A549 (cell line): Measurements from ENCODE around the gene FAM163B. TPM values are rescaled to one million over a fixed set of nuclear protein-coding genes. Genes with fewer than 3 reads are reported as not detected.
A peak's percentile ranks its signal among the peaks of the same experiment; 100 is the strongest.

Experiments
- ATAC-seq, 2 experiments: fragments of 200-7000 bp in 1 of 2; fragments of >200 bp in 1 of 2; cut with Nextera tagmentation in 1 of 2; cut with Tn5 transposase in 1 of 2; 3 replicates each; pipeline versions ENCODE4 v1.8.0 to v1.9.1; 2018 to 2020; ENCODE audit warnings: mild to moderate bottlenecking in 1 of 2, moderate library complexity in 1 of 2
- CTCF ChIA-PET: fragments of 300-600 bp; sonication (Branson Sonifier 250); formaldehyde crosslinking; extraction: SDS; loops from one replicate; lab custom pipeline; 2021; ENCODE audit warnings: antibody characterized with exemption, inconsistent platforms; lab: Yijun Ruan, JAX
- POLR2A ChIA-PET: fragments of 350-600 bp; formaldehyde crosslinking; extraction: SDS; loops from one replicate; lab custom pipeline; 2021; ENCODE audit warnings: antibody characterized with exemption, inconsistent platforms; lab: Yijun Ruan, JAX
- DNase-seq, 2 experiments: peaks; one replicate each; pipeline versions ENCODE4 v3.0.0 to v3.0.0-alpha.2; 2011 to 2016; ENCODE audit warnings: low read depth in 1 of 2, low spot score in 1 of 2
- FAIRE-seq: peaks from 2 replicates; lab custom pipeline; 2011; peaks lifted over from hg19 to GRCh38; lab: Jason Lieb, UNC
- H3K27ac ChIP-seq, 2 experiments: fragments of >200 bp; sonication (Bioruptor Twin); formaldehyde crosslinking; 3 replicates each; pipeline ENCODE4 v1.5.1; 2016 to 2017
- H3K4me1 ChIP-seq: fragments of >200 bp; sonication (Bioruptor Twin); formaldehyde crosslinking; 3 replicates; pipeline ENCODE4 v1.6.1; 2016
- H3K4me2 ChIP-seq: fragments of >200 bp; sonication (Bioruptor Twin); formaldehyde crosslinking; 3 replicates; pipeline ENCODE4 v1.6.1; 2016
- H3K4me3 ChIP-seq: fragments of >200 bp; sonication (Bioruptor Twin); formaldehyde crosslinking; 3 replicates; pipeline ENCODE4 v1.5.1; 2016
- H3K9me3 ChIP-seq: fragments of >200 bp; sonication (Bioruptor Twin); formaldehyde crosslinking; 3 replicates; pipeline ENCODE4 v1.6.1; 2016
- BHLHE40 ChIP-seq: IDR thresholded peaks from 2 replicates; pipeline ENCODE4 v1.6.1; 2012; ENCODE audit warnings: low read depth, low read length, inconsistent platforms
- CHD2 ChIP-seq: fragments of 150-350 bp; IDR thresholded peaks from 2 replicates; pipeline ENCODE4 v1.6.1; 2014; ENCODE audit warnings: low read length; ENCODE audit not compliant: partially characterized antibody
- E2F6 ChIP-seq: IDR thresholded peaks from 2 replicates; pipeline ENCODE4 v1.6.1; 2012; ENCODE audit warnings: low read depth, borderline replicate concordance
- EHF ChIP-seq: fragments of 250-450 bp; sonication (Bioruptor Pico); IDR thresholded peaks from 2 replicates; pipeline ENCODE4 v1.5.0; 2020; ENCODE audit warnings: mild to moderate bottlenecking
- EP300 ChIP-seq, 2 experiments: fragments of >200 bp; sonication (Bioruptor Twin); formaldehyde crosslinking; IDR thresholded peaks; 2 replicates in 1 of 2; 3 replicates in 1 of 2; pipeline ENCODE4 v1.6.1; 2016 to 2017
- HDAC2 ChIP-seq: fragments of 200-600 bp; sonication (generic); IDR thresholded peaks from 2 replicates; pipeline ENCODE4 v1.6.1; 2016
- HES2 ChIP-seq: fragments of >200 bp; sonication (Bioruptor Twin); formaldehyde crosslinking; IDR thresholded peaks from 2 replicates; pipeline ENCODE4 v1.6.1; 2016
- HOXA7 ChIP-seq: fragments of 250-450 bp; sonication (Bioruptor Pico); IDR thresholded peaks from 2 replicates; pipeline ENCODE4 v1.5.0; 2020; ENCODE audit warnings: mild to moderate bottlenecking, moderate library complexity
- KDM1A ChIP-seq: fragments of 200-600 bp; sonication (generic); IDR thresholded peaks from 2 replicates; pipeline ENCODE4 v1.6.1; 2016; ENCODE audit warnings: low read depth, mild to moderate bottlenecking
- MAZ ChIP-seq: fragments of 150-350 bp; IDR thresholded peaks from 2 replicates; pipeline ENCODE4 v1.6.1; 2014; ENCODE audit warnings: antibody characterized with exemption, low read depth, low read length, borderline replicate concordance
- MYC ChIP-seq: IDR thresholded peaks from 2 replicates; pipeline ENCODE4 v1.6.1; 2012; ENCODE audit warnings: mild to moderate bottlenecking, inconsistent platforms, low read length, improper control_type of control experiment, borderline replicate concordance
- NFE2L2 ChIP-seq: fragments of 150-350 bp; conservative IDR thresholded peaks from 2 replicates; pipeline ENCODE4 v1.6.1; 2014; ENCODE audit warnings: low read length
- RAD21 ChIP-seq, 2 experiments: fragments of >200 bp in 1 of 2; sonication (Bioruptor Twin) in 1 of 2; formaldehyde crosslinking in 1 of 2; IDR thresholded peaks in 1 of 2; conservative IDR thresholded peaks in 1 of 2; 2 replicates in 1 of 2; 3 replicates in 1 of 2; pipeline ENCODE4 v1.6.1; 2012 to 2018; ENCODE audit warnings: inconsistent platforms in 1 of 2
- RARB ChIP-seq: fragments of 250-450 bp; sonication (Bioruptor Pico); IDR thresholded peaks from 2 replicates; pipeline ENCODE4 v1.8.0; 2021; ENCODE audit warnings: mild to moderate bottlenecking, moderate library complexity
- RCOR1 ChIP-seq: fragments of 150-350 bp; IDR thresholded peaks from 2 replicates; pipeline ENCODE4 v1.6.1; 2014; ENCODE audit warnings: antibody characterized with exemption, low read length, low read depth
- SMC3 ChIP-seq: fragments of >200 bp; sonication (Bioruptor Twin); formaldehyde crosslinking; IDR thresholded peaks from 3 replicates; pipeline ENCODE4 v1.6.1; 2018; ENCODE audit warnings: inconsistent platforms
- SREBF2 ChIP-seq: fragments of 450-650 bp; IDR thresholded peaks from 2 replicates; pipeline ENCODE4 v1.6.1; 2014; ENCODE audit warnings: mild to moderate bottlenecking, moderate library complexity
- TP53 ChIP-seq: fragments of 250-450 bp; sonication (Bioruptor Pico); IDR thresholded peaks from 2 replicates; pipeline ENCODE4 v1.5.0; 2021; ENCODE audit warnings: mild to moderate bottlenecking, moderate library complexity
- USF2 ChIP-seq: fragments of 450-650 bp; IDR thresholded peaks from 2 replicates; pipeline ENCODE4 v1.6.1; 2014; ENCODE audit warnings: antibody characterized with exemption
- ZFP36 ChIP-seq: fragments of 450-650 bp; IDR thresholded peaks from 2 replicates; pipeline ENCODE4 v1.6.1; 2014; ENCODE audit warnings: borderline replicate concordance; ENCODE audit not compliant: partially characterized antibody
- ZNF302 ChIP-seq: fragments of 250-450 bp; sonication (Bioruptor Pico); IDR thresholded peaks from 2 replicates; pipeline ENCODE4 v1.9.0; 2021; ENCODE audit warnings: inconsistent platforms, mild to moderate bottlenecking, moderate library complexity
- ZSCAN20 ChIP-seq: fragments of 250-450 bp; sonication (Bioruptor Pico); IDR thresholded peaks from 2 replicates; pipeline ENCODE4 v1.8.0; 2022; ENCODE audit warnings: mild to moderate bottlenecking, moderate library complexity
- WGBS: methylation state at CpG from one replicate; pipeline ENCODE4 v1.1.6; 2017; ENCODE audit errors: missing lambda C conversion rate; 5-methylcytosine and 5-hydroxymethylcytosine counted together
- polyA plus RNA-seq, 4 experiments: library from polyadenylated mRNA; depleted of rRNA in 3 of 4; stranded (reverse); fragments of >200 nt; fragmentation: RNase III in 1 of 4; extraction: RNeasy Plus Mini Kit Qiagen cat#74134 plus additional on column Dnase treatment in 1 of 4; gene quantifications; 2 replicates in 3 of 4; 3 replicates in 1 of 4; pipeline ENCODE4 v1.2.3, GENCODE V29; 2011 to 2017
- TF ChIP-seq, protein P1 (sequence below): fragments of 200-600 bp; sonication (generic); IDR thresholded peaks from 2 replicates; pipeline ENCODE4 v1.6.1; 2016; ENCODE audit warnings: antibody characterized with exemption, mild to moderate bottlenecking, moderate library complexity
- TF ChIP-seq, protein P2 (sequence below): fragments of >200 bp; sonication (Bioruptor Twin); formaldehyde crosslinking; IDR thresholded peaks from 3 replicates; pipeline ENCODE4 v1.5.1; 2016
- TF ChIP-seq, protein P3 (sequence below): fragments of 250-450 bp; sonication (Bioruptor Pico); IDR thresholded peaks from 2 replicates; pipeline ENCODE4 v1.5.0; 2021; ENCODE audit warnings: mild to moderate bottlenecking, moderate library complexity, borderline replicate concordance

FAM163B gene
- polyA plus RNA-seq, 2 of the 4 experiments (the other 2 are of a cell fraction), result not detected

GRCh38 chr9:133533857-133534256, 75.3 kb downstream of the FAM163B start:
- TF ChIP-seq HOXA7 (CRISPR knock-in tag) (no peak), HES2 (no peak), TP53 (no peak), RCOR1 (no peak), USF2 (no peak), RARB (CRISPR knock-in tag) (no peak), HDAC2 (no peak), EP300 (IDR thresholded peaks at IDR 0.05) (no peak), MYC (no peak), NFE2L2 (no peak), KDM1A (no peak), CHD2 (no peak), ZSCAN20 (no peak), E2F6 (no peak), EHF (no peak), SREBF2 (no peak), ZNF302 (CRISPR knock-in tag) (no peak)
- TF ChIP-seq, protein P1, sequence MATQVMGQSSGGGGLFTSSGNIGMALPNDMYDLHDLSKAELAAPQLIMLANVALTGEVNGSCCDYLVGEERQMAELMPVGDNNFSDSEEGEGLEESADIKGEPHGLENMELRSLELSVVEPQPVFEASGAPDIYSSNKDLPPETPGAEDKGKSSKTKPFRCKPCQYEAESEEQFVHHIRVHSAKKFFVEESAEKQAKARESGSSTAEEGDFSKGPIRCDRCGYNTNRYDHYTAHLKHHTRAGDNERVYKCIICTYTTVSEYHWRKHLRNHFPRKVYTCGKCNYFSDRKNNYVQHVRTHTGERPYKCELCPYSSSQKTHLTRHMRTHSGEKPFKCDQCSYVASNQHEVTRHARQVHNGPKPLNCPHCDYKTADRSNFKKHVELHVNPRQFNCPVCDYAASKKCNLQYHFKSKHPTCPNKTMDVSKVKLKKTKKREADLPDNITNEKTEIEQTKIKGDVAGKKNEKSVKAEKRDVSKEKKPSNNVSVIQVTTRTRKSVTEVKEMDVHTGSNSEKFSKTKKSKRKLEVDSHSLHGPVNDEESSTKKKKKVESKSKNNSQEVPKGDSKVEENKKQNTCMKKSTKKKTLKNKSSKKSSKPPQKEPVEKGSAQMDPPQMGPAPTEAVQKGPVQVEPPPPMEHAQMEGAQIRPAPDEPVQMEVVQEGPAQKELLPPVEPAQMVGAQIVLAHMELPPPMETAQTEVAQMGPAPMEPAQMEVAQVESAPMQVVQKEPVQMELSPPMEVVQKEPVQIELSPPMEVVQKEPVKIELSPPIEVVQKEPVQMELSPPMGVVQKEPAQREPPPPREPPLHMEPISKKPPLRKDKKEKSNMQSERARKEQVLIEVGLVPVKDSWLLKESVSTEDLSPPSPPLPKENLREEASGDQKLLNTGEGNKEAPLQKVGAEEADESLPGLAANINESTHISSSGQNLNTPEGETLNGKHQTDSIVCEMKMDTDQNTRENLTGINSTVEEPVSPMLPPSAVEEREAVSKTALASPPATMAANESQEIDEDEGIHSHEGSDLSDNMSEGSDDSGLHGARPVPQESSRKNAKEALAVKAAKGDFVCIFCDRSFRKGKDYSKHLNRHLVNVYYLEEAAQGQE, result no peak
- DNase-seq (no peak), FAIRE-seq (no peak), ATAC-seq (peak in 1 of 2 experiments; percentile 13; a peak in 1 of 6 replicates)
- no peaks in the 10 kb centered on the region for H3K4me1 ChIP-seq
- H3K4me2 ChIP-seq, result no peak overlapping the region
- 86% methylated on average over 5 of the region's 9 CpGs for WGBS
- no peak overlapping the region for H3K4me3 ChIP-seq
- CTCF ChIA-PET, result interaction anchor here (0.8 to 8.7 kb wide), 12 partner anchors 10 to 209 kb away, joined by 3 to 72 read pairs (median 3); no protein-coding TSS in a partner anchor
- no peak overlapping the region for H3K27ac ChIP-seq
- H3K9me3 ChIP-seq, result no peaks in the 10 kb centered on the region
- POLR2A ChIA-PET, result no interaction called here

GRCh38 chr9:133532937-133533668, 76.1 kb downstream of the FAM163B start:
- H3K27ac ChIP-seq, result no peak overlapping the region
- CTCF ChIA-PET, result interaction anchor here (0.8 to 8.7 kb wide), 15 partner anchors 10 to 209 kb away, joined by 3 to 72 read pairs (median 3); no protein-coding TSS in a partner anchor

More at GRCh38 chr9:133532937-133533668, 76.1 kb downstream of the FAM163B start:
- 66% methylated on average over 20 of the region's 20 CpGs for WGBS
- DNase-seq (peak; percentile 41 to 78), ATAC-seq (peak; percentile 43 to 83; a peak in 4 of 6 replicates), FAIRE-seq (no peak)
- Histone ChIP-seq H3K4me2 (no peak overlapping the region), H3K9me3 (no peaks in the 10 kb centered on the region), H3K4me3 (no peak overlapping the region), H3K4me1 (no peaks in the 10 kb centered on the region)
- TF ChIP-seq RAD21 (conservative IDR thresholded peaks at IDR 0.05 in 1 of 2, IDR thresholded peaks at IDR 0.05 in 1 of 2) (peak; percentile 60 to 84), TP53 (no peak), BHLHE40 (no peak), MAZ (no peak), SMC3 (peak; percentile 66), ZFP36 (no peak), EP300 (IDR thresholded peaks at IDR 0.05) (no peak)
- TF ChIP-seq, protein P2, sequence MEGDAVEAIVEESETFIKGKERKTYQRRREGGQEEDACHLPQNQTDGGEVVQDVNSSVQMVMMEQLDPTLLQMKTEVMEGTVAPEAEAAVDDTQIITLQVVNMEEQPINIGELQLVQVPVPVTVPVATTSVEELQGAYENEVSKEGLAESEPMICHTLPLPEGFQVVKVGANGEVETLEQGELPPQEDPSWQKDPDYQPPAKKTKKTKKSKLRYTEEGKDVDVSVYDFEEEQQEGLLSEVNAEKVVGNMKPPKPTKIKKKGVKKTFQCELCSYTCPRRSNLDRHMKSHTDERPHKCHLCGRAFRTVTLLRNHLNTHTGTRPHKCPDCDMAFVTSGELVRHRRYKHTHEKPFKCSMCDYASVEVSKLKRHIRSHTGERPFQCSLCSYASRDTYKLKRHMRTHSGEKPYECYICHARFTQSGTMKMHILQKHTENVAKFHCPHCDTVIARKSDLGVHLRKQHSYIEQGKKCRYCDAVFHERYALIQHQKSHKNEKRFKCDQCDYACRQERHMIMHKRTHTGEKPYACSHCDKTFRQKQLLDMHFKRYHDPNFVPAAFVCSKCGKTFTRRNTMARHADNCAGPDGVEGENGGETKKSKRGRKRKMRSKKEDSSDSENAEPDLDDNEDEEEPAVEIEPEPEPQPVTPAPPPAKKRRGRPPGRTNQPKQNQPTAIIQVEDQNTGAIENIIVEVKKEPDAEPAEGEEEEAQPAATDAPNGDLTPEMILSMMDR, result peak; percentile 43; the same call in 2 of the 3 replicates
- TF ChIP-seq, protein P3, sequence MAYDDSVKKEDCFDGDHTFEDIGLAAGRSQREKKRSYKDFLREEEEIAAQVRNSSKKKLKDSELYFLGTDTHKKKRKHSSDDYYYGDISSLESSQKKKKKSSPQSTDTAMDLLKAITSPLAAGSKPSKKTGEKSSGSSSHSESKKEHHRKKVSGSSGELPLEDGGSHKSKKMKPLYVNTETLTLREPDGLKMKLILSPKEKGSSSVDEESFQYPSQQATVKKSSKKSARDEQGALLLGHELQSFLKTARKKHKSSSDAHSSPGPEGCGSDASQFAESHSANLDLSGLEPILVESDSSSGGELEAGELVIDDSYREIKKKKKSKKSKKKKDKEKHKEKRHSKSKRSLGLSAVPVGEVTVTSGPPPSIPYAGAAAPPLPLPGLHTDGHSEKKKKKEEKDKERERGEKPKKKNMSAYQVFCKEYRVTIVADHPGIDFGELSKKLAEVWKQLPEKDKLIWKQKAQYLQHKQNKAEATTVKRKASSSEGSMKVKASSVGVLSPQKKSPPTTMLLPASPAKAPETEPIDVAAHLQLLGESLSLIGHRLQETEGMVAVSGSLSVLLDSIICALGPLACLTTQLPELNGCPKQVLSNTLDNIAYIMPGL (CRISPR knock-in tag), result no peak
- POLR2A ChIA-PET, result no interaction called here
